GM19043 (cell line): ENCODE measurements around the gene NBDY.
"Not testable (repeated sequence)": the region's sequence is repeated elsewhere in the genome, so short reads cannot be mapped to it uniquely, and the experiment has no call there.

Experiments
- ATAC-seq: cut with Tn5 transposase; IDR thresholded peaks from one replicate; pipeline ENCODE4 v1.9.1; 2021; ENCODE audit warnings: low read depth; ENCODE audit not compliant: unreplicated experiment

The NBDY gene, protein sequence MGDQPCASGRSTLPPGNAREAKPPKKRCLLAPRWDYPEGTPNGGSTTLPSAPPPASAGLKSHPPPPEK

DNA sequence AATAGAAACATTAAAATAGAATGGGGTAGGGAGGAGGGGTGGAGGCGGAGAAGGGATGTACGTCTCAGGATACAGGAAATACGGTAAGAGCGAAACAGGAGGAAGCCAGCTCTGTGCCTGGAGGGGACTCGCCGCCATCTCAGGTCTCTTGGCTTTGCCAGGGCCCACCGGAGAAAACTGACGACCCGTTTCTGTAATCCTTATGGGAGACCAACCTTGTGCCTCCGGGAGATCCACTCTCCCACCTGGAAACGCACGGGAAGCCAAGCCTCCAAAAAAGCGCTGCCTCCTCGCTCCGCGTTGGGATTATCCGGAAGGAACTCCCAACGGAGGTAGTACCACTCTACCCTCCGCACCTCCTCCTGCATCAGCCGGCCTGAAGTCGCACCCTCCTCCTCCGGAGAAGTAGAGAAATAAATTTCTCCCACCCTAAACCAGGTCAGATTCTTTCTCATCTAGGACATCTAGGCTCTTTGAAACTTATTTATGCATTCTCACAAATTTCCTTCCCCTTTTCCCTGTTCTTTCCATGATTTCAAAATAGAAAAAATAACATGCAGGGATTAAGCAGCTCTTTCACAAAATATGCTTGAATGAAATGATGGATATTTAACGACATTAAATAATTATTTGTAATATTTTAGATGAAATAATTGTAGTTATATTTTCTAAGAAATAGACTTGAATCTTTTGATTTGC is at the start of gene NBDY:
TSS of gene NBDY (plus strand) at position 92 of the 699 bp plus-strand sequence. CDS start at position 203, 111 bp downstream.
- ATAC-seq = peak; percentile 62

DNA sequence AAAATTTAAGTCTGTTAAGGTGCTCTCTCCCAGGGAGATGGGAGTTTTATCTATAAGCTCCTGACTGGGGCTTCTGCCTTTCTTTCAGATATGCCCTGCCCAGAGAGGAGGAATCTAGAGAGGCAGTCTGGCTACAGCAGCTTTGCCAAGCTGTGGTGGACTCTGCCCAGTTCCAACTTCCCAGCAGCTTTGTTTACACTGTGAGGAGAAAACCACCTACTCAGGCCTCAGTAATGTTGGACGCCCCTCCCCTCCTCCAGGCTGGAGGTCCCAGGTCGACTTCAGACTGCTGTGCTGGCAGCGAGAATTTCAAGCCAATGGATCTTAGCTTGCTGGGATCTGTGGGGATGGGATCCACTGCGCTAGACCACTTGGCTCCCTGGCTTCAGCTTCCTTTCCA is 24.5 kb upstream of the NBDY start:
- not testable (repeated sequence) for ATAC-seq

DNA sequence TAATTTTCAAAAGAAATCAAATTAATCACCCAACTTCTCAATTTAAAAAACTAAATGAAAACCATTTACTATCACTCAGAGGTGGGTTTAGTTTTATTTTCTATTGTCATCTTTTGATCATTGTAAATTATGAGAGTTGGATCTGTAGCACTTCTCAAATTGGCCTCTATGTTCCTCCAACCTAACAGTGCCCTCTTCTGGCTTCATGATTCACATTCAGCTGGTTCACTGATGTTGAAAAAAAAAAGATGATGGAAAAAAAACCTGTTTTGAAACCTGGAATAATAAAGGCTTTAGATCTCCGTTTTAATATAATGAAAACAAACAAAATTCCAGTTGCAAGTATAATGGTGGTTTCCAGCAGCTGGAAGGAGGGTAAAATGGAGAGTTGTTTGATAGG is 2.4 kb upstream of the NBDY start:
- ATAC-seq = no peak

DNA sequence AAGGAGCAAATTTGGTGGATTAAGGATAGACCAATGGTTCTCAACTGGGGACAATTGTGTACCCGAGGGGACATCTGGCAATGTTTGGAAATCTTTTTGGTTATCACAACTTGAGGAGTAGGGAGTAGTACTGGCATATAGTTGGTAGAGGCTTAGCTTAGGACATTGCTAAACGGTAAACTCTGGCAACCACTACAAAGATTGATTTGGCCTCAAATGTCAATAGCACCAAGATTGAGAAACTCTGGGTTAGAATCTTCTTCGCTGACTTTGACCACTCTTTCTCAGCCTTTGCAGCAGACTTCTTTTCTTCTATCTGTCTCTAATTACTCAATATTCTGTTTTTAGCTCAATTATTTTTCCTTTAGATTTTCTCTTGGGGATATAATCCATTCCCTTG is 1.5 kb upstream of the NBDY start:
- no peak for ATAC-seq

DNA sequence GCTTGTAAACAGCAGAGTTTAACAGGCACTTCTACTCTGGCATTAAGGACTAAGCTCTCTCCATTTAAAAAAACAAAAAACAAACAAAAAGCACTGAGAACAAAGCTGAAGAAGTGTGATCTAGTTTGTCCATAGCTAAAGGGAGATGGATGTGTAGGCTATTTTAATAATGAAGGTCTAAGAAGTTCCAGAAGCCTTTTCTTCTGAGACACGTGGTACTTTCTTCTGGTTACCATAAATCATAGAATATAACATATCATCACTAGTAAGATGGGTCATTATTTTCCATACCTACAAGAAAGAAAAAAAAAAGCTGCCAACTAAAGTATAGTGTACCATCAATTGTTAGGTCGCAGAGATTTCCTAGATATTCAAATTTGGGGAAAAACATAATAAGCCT is 722 bp upstream of the NBDY start:
- no peak for ATAC-seq

DNA sequence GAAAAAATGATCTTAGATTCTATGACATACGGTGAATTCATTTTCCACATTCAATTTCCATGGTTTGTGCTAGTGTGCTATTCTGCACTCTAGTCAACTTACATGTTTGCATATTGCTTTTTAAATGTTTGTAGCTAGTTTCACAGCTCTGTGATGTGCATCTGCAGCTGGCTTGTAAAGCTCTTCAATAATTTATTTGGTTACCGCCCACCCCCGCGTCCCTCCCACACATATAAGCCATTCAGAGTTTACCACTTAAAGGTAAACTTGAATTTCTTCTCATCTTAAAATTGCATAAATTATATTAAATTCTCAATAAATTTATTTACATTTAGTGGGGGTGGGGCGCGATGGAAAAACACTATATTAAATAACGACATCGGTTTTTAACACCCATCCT is 291 bp upstream of the NBDY start:
- ATAC-seq = peak; percentile 46

DNA sequence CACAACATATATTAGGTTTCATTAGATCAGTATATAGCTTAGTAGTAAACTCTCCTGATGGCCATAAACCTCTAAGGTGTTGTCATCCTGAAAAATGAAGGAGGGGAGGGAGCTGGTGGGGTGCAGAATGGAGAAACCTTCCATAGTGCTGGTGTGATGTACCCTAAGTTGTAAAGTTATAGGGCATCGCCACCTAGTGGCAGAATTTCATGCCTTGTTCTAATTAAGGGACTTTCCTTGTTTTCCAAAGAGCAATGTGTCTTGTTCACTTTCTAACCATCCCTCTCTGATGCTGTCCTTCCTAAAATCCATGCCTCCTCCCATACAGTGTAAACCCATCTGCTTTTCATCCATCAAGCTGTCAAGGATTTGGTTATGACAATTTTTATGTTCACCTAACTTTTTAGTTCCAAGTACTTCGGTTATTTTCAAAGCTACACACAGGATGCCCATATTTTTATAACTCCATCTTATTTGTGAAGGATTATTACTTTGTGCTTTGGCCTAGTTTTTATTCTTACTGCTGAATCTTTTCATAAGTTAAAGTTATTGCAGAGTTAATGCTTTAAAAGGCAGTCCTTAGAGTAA is 4.5 kb downstream of the NBDY start:
- ATAC-seq = no peak

DNA sequence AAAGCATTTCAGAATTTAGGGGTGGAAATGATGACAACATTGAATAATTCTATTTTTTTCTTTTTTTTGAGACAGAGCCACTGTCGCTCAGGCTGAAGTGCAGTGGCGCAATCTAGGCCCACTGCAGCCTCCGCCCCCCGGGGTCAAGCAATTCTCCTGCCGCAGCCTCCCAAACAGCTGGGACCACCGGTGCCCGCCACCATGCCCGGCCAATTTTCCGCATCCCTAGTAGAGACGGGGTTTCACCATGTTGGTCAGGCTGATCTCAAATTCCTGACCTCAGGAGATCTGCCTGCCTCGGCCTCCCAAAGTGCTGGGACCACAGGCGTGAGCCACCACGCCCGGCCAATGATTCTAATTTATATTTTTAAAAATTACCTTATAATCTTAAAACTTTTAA is 7.2 kb downstream of the NBDY start:
- no peak for ATAC-seq

DNA sequence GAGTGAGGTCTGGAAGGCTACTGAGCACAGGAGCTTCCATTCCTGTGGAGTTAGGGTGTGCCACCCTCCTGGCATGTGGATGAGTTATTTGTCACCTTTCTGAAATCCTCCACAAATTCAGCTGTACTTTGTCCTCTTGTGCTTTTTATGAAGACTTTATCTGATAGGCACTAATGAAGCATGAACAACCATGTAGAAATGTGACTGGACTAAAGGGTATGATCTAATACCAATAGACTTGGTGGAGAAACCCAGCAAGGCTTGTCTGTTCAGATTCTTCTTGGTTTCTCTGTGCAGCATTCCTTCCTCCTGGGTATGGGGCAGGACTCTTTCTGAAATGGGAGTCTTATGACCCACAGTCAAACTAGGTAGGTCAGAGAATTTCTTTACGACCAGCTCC is 9.6 kb downstream of the NBDY start:
- no peak for ATAC-seq

DNA sequence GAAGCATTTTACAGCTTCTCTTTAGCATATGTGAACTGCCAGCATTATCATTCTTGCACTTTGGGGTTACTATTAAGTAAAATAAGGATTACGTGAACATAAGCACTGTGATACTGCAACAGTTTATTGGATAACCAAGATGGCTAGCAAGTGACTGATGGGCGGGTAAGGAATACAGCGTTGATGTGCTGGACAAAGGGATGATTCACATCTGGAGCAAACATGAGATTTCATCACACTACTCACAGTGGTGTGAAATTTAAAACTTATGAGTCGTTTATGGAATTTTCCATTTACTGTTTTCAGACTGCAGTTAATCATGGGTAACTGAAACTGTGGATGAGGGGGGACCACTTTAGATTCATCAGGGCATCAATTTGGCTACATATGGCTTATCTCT is 16.0 kb downstream of the NBDY start:
- ATAC-seq = no peak

DNA sequence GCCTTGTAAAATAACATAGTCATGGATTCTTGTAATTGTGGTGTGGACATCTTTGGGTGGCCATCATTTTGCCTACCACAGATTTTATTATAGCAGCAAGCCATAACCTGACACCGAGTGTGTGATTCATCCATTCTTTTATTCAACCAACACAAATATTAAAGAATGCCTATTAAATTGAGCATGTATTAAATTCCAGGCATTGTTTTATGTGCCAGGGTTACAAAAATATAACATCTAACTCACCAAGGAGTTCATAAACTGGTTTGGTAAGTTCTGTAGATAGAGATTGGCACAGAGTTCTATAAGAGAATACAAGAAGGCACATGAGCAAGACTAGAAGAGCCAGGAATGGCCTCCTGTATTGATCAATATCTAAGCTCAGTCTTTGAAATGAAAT is 18.0 kb downstream of the NBDY start:
- no peak for ATAC-seq

DNA sequence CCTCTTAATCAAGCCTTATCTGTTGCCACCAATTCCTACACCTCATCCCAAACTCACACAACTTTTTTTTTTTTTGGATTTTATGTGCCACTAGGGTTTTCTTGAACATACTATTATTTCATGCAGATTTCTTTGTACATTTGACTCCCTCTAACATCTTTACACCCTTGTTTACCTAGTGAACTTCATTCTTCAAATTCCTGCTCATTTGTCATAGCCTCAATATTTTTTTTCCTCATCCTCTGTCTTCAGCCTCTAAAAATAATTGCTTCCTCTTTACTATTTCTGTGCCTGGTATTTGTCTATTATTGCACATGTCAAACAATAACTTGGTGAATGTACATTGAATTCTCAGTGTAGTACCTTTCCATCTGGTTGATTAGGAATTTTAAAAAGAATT is 22.0 kb downstream of the NBDY start:
- ATAC-seq = no peak

DNA sequence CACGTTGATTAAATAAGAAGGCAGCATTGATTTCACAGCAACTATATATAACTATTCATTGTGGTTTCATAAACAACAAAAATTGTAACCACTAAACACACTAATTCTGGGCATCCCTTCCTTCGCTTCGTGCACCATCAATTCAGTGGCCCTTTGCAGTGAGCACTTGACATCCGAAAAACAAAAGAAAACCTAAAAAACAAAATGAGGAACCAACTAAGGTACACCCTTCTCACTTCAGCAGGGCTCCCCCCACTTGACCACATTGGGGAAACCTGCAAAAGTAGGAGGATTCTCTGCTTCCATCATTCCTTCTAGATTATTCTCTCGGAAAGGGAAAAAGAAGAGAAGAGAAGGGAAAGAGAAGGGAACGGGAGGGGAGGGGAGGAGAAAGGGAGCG is 28.3 kb downstream of the NBDY start:
- no peak for ATAC-seq

DNA sequence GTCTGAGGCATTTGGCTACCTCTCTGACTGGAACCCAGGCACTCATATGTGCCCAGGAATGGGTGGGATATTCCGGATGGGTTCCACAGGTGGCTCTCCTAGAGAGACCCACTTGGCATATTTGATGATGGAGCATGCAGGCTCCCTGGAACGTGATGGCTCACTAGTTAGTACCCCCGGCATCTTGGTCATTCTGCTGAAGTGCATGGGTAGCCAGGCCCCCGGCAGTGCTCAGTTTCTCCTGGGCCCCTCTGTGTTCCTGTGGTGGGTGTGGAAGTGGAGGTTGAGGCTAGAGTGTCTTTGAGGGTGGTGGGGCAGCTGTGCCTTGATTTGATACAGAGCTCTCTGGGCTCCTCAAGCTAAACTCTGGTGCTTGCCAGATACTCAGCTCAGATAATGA is 29.4 kb downstream of the NBDY start:
- ATAC-seq = no peak

DNA sequence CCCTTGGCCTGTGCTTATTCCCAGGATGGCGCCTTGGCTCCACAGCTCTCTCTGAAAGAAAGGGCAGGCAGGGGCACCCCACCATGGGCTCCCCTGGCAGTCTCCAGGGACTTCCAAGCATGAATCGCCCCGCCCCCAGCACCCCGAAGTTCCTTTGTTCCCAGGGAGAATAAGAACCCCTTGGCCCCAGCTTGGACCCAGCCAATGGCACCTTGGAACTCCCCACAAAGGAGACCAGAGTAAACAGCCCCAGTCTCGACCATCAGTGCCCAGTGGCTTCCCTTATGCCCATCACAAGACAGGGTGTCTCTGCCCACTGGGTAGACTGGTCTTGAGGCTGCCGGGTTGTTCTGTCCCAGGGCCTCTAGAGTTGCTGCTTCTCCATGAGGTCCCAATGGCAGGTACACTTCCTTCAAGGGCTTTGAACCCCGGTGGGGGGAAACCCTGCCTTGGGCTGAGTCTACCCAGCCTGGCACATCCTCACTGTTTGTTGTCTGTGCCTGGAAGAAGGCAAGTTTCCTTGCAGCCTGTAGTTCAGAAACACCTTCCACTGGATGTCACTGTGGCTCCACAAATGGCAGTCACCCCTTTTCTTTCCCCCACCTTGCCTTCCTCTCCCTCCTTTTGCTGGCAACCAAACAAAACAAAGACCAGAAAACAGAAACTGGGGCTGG is 30.8 kb downstream of the NBDY start:
- no peak for ATAC-seq

DNA sequence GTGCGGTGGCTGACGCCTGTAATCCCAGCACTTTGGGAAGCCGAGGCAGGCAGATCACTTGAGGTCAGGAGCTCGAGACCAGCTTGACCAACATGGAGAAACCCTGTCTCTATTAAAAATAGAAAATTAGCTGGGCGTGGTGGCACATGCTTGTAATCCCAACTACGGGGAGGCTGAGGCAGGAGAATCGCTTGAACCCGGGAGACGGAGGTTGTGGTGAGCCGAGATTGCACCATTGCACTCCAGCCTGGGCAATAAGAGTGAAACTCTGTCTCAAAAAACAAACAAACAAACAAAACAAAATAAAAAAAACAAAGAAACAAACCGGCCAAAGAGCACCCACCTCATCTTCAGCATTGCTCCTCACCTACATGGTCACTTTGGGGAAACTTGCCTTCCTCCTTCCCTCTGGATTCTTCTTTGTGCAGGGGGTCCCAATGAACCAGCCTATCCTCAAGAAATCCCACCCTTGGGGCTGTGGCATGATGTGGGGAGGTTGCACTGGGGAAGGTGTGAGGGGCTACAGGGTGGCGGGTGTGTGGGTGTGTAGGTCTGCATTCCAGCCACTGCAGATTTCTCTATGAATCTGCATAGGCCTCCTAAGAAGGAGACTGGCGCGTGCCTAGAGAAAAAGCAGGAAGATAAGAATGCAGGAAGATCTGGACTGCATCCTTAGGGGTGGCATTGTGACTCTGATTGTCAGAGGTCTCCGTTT is 31.5 kb downstream of the NBDY start:
- ATAC-seq = not testable (repeated sequence)

DNA sequence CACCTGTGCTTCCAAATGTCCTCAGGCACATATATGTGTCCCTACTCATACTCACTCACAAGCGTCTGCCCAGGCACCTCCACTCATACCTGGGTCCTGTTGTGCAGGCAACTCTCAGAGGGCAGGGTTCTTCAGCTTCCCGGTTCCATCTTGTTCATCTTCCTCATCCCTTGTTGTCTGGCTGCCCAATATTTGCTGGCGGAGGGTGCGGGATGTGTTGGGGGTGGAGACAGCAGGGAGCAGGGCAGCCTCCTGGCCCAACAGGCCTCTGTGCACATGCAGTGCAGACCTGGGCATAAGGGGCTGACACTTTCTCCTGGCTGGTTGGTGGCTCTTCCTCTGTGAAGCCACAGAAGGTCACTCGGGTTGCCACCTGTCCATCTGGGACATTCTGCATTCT is 32.1 kb downstream of the NBDY start:
- ATAC-seq = no peak

DNA sequence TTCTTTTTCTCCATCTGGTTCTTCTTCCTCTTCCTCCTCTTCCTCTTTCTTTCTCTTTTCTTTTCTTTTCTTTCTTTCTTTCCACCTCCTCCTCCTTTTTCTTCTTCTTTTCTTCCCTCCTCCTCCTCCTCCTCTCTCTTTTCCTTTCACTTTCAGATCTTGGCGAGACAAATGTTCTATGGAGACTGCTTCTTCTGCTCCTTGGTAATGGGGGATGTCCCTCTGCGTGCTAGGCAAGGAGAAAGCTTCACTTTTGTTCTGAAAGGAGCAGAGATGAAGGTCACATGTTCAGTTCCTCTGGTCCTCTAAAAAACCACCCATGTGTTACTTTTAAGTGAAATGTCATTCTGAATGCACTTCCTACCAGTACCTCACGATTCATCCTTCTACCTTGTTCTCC is 33.2 kb downstream of the NBDY start:
- peak; percentile 39 for ATAC-seq

DNA sequence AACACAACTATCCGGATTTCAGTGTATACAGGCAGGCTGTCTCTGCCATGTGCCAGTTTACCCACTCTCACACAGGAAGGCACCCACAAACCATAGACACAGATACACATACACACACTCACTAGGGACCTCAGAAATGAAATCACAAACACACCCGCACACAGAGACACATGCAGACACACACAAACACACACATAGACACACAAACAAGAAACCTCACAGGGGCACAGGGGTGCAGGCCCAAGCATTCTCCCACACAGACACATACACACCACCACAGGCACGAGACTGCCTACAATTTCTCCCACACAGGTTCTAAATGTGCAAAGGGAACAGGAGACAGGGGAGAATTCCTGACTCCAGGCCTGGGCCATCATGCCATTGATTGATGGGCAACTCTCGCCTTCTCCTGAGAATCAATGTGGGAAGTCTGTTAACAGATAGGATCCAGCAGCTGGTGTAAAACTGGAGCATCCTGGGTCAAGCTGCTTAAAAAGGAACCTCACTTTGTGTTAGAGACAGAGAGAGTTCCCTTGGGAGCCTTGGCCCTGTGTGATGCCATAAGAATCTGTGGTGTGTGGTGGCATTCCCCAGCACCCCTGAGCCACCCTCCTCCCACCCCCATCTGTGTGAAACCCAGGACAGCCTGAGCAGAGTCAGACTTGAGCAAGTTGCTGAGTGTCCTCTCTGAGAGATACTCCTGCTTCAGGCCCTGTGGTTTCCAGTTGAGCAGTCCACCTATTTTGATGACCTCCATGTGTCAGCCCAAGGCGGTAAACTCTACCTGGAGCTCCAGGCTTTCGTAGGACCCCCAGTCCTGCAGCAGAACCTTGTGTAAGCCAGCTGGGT is 33.9 kb downstream of the NBDY start:
- no peak for ATAC-seq

DNA sequence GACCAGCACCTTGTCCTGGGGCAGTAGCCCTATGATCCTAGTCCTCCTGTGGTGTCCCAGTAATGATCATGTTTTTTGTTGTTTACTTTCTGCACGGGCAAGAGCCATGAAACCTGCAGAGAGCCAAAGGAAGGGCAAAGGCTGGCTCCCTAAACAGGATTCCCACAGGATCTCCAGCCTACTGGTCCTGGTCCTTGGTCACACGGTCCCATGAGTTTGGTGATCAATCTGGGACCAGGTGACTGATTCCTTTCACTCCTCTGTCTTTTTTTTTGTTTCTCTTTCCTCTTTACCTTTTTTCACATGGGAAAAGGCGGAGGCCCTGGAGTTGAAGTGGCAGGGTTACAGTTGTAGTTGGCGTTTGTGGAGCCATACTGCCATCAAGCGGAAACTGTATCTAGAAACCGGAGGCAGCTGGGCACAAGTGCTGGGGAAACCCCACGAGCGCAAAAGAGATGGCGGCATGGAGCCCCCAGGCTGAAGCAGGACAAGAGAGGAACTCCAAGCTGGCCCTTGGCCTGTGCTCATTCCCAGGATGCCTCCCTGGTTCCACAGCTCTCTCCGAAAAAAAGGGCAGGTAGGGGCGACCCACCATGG is 34.6 kb downstream of the NBDY start:
- no peak for ATAC-seq
